RWPE1 (cell line): Measurements from ENCODE around the gene ISL2.
"Not testable (repeated sequence)": the region's sequence is repeated elsewhere in the genome, so short reads cannot be mapped to it uniquely, and the experiment has no call there.

Source experiments
- CTCF ChIA-PET: fragments of 350-600 bp; sonication (Branson Sonifier 250); formaldehyde crosslinking; extraction: SDS; loops from one replicate; lab custom pipeline; 2021; lab: Yijun Ruan, JAX
- POLR2A ChIA-PET: fragments of 400-600 bp; formaldehyde crosslinking; extraction: SDS; loops from one replicate; lab custom pipeline; 2020; ENCODE audit warnings: antibody characterized with exemption; ENCODE audit not compliant: low non-redundant PET; lab: Yijun Ruan, JAX
- DNase-seq: peaks from one replicate; pipeline ENCODE4 v3.0.0; 2012; ENCODE audit warnings: low spot score
- H3K27ac ChIP-seq: fragments of 450-650 bp; 2 replicates; pipeline ENCODE4 v1.5.1; 2017
- TF ChIP-seq, protein P1 (sequence below): fragments of 450-650 bp; conservative IDR thresholded peaks from 2 replicates; pipeline ENCODE4 v1.5.1; 2017; ENCODE audit warnings: low read depth, mild to moderate bottlenecking

ISL2 gene

DNA sequence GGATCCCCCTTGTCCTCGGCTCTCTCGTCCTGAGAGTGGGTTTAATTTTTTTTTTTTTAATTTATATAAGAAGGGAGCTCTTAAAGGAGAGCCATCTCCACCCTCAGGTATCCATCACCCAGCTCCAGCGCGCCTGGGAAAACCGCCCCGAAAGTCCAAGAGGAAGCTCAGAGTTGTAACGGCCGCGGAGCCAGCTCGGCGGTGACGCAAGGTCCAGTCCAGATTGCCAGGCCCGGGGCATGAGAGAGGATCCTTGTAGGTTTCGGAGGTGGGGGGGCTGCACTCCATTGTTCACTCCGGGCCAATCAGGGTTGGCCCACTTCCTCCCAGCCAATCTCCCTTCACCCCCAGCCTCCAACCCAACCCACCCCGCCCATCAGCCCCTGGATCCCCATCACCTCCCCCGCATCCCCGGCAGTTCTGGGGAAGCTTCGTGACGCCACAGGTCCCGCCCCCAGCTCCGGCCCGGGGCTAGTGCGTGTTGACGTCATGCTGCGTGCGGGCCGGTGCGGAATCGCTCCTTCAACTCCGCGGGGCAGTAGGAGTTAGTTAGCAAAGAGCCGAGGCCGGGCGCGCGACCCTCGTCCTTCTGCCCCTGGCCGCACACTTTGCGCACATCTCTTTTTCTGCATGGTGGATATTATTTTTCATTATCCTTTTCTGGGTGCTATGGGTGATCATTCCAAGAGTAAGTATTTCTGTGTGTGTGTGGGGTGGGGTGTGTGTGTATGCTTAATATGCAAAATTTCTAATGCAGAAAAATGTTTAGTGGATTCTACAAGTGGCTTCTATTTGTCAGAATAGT lies at the start of gene ISL2:
Gene ISL2 (plus strand): TSS at position 520 of the 805 bp plus-strand sequence. CDS start 111 bp downstream, at position 631.
- CTCF ChIA-PET = interaction anchor here (0.6 to 1.0 kb wide), 3 partner anchors 11 to 699 kb away, joined by 3 read pairs; no protein-coding TSS in a partner anchor
- TF ChIP-seq, protein P1, sequence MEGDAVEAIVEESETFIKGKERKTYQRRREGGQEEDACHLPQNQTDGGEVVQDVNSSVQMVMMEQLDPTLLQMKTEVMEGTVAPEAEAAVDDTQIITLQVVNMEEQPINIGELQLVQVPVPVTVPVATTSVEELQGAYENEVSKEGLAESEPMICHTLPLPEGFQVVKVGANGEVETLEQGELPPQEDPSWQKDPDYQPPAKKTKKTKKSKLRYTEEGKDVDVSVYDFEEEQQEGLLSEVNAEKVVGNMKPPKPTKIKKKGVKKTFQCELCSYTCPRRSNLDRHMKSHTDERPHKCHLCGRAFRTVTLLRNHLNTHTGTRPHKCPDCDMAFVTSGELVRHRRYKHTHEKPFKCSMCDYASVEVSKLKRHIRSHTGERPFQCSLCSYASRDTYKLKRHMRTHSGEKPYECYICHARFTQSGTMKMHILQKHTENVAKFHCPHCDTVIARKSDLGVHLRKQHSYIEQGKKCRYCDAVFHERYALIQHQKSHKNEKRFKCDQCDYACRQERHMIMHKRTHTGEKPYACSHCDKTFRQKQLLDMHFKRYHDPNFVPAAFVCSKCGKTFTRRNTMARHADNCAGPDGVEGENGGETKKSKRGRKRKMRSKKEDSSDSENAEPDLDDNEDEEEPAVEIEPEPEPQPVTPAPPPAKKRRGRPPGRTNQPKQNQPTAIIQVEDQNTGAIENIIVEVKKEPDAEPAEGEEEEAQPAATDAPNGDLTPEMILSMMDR = no peak
- POLR2A ChIA-PET = interaction anchor here (0.7 to 1.9 kb wide), 3 partner anchors 24 to 1206 kb away, joined by 4 to 9 read pairs (median 4); partner anchors contain the start of gene ETFA
- peak; percentile 100 for DNase-seq
- H3K27ac ChIP-seq = peak within 1 kb of the TSS; percentile 86

DNA sequence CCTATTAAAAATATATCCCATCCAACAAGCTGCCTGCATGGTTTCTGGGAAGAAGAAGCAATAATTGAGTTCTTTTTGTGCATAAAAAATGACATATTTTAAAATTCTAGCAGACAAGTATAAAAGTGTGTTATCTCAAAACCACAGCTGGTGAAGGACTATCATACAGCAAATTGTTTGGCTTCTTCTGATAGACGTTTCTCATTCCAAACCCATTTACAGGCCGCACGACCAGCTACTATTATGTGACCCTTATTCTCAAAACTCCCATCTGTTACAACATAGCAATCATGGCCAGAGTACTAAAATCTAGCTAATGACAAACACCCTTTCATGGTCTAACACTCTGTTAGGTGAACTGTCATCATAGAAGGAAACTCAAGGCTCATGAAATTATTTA lies 47.0 kb upstream of the ISL2 start:
- ChIA-PET POLR2A (no interaction called here), CTCF (interaction anchor here (0.9 kb wide), 1 partner anchor 100 kb away, joined by 3 read pairs; no protein-coding TSS in a partner anchor)
- H3K27ac ChIP-seq = no peak overlapping the region
- TF ChIP-seq, protein P1 = no peak
- no peak for DNase-seq

DNA sequence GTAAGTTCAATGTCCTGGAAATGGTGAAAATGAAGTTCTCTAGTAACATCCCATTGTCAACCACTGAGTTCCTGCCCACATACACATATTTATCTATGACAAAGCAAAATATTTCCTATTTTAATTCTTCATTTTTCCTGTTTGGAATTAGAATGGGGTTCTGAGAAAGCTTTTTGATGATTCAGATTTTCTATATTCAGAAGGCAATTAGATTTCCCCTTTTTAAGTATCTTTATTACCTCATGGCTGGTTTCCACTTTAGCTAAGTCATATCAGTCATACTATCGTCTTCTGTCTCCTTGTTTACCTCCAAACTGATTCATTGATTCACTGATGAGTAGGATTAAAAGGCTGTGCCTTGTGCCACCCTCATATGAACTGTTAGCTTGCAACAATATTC lies 43.2 kb upstream of the ISL2 start:
- H3K27ac ChIP-seq = no peak overlapping the region
- no peak for DNase-seq
- ChIA-PET CTCF (interaction anchor here (0.6 to 0.7 kb wide), 2 partner anchors 15 to 66 kb away, joined by 3 to 4 read pairs; no protein-coding TSS in a partner anchor), POLR2A (no interaction called here)
- TF ChIP-seq, protein P1 = no peak

DNA sequence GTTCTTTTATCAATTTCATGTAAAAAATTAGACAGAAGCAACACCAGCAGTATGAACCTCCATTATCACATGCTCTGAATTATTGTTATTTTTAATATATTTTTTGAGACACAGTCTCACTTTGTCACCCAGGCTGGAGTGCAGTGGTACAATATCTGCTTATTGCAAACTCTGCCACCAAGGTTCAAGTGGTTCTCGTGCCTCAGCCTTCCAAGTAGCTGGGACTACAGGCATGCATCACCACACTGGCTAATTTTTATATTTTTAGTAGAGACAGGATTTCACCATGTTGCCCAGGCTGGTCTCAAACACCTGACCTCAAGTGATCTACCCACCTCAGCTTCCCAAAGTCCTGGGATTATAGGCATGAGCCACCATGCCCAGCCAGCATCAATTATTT lies 42.1 kb upstream of the ISL2 start:
- POLR2A ChIA-PET, DNase-seq, H3K27ac ChIP-seq: not testable (repeated sequence)
- CTCF ChIA-PET = interaction anchor here (0.7 kb wide), 2 partner anchors 10 to 223 kb away, joined by 4 read pairs; no protein-coding TSS in a partner anchor

DNA sequence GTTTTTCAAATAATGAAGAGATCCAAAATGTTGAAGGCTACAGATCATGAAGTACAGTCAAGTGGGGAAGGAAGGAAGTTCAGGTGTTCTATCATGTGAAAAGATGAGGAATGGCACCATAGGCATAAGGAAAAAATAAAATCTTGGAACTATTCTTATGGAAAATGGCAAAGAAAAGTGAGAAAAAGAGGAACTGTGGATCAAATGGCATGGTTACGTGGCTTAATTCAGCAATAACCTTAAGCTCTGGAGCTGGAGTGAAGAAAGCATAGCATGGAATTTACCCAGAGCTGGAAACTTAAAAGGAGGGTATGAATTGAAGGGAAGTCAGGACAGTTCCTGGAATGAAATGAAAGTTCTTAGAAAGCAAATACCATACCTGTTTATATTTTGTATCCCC lies 39.7 kb upstream of the ISL2 start:
- CTCF ChIA-PET = interaction anchor here (0.6 kb wide), 1 partner anchor 141 kb away, joined by 3 read pairs; no protein-coding TSS in a partner anchor
- no peak overlapping the region for H3K27ac ChIP-seq
- TF ChIP-seq, protein P1 = no peak
- DNase-seq = no peak
- POLR2A ChIA-PET = no interaction called here

DNA sequence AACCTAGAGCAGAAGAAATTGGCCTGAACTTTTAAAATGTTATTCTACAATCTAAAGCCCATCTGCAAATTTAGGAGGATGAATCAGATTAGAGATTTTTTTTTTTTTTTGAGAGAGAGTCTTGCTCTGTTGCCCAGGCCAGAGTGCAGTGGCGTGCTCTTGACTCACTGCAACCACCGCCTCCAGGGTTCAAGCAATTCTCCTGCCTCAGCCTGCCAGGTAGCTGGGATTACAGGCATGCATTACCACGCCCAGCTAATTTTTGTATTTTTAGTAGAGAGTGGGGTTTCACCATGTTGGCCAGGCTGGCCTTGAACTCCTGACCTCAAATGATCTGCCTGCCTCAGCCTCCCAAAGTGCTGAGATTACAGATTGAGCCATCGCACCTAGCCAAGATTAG lies 38.6 kb upstream of the ISL2 start:
- DNase-seq, POLR2A ChIA-PET, H3K27ac ChIP-seq, CTCF ChIA-PET: not testable (repeated sequence)

DNA sequence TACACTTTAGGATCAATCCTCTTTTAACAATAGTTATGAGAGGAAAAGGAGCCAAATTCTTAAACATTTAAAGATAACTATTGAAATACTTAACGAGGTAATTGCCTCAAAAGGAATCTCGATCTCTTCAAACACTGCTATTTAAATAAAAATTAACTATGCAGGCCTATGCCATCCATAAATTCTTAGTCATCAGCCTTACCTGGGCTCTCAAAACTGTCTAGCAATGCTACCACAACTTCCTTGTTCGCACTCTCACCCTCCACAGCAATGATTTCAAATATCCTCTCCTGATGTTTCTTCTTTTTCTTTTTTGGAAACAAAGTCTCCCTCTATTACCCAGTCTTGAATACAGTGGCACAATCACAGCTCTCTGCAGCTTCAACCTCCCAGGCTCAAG lies 37.6 kb upstream of the ISL2 start:
- no peak overlapping the region for H3K27ac ChIP-seq
- TF ChIP-seq, protein P1 = no peak
- no peak for DNase-seq
- POLR2A ChIA-PET = no interaction called here
- CTCF ChIA-PET = no interaction called here
